HG02943 (cell line): ENCODE results near the gene ALDH5A1.

Experiments
- ATAC-seq: cut with Tn5 transposase; IDR thresholded peaks from one replicate; pipeline ENCODE4 v1.9.1; 2021; ENCODE audit warnings: mild to moderate bottlenecking, low read depth, moderate library complexity; ENCODE audit not compliant: unreplicated experiment

ALDH5A1 gene

DNA sequence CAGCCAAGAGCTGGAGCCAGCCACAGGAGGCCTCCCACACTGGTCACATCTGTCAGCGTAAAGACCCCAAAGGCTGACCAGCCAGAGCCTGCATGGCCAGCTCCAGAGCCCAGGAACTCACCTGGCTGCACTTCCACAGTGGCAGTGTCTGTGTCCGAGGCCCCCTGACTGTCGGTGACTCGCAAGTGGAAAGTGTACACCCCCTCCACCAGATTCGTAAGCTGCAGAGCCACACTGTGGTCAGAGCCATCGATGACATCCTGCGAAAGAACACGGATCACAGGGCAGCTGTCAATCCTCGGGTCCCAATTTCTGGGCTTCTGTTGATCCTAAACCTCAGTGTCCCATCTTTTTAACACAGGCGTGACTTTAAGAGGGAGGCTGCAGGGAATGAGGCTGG, 69.3 kb downstream of the ALDH5A1 start:
- no peak for ATAC-seq

DNA sequence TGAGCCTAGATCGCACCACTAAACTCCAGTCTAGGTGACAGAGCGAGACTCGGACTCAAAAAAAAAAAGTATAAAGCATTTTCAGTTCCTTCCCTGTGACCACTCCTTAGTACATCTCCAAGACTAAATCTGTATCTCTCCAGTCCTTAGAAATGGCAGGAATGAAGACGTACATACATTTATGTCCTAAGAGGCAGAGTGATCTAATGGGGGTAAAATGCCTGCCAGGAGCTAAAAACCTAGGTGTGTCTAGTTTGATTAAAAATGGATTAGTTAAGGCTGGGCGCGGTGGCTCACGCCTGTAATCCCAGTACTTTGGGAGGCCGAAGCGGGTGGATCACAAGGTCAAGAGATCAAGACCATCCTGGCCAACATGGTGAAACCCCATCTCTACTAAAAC, 70.4 kb downstream of the ALDH5A1 start:
- ATAC-seq: no peak

DNA sequence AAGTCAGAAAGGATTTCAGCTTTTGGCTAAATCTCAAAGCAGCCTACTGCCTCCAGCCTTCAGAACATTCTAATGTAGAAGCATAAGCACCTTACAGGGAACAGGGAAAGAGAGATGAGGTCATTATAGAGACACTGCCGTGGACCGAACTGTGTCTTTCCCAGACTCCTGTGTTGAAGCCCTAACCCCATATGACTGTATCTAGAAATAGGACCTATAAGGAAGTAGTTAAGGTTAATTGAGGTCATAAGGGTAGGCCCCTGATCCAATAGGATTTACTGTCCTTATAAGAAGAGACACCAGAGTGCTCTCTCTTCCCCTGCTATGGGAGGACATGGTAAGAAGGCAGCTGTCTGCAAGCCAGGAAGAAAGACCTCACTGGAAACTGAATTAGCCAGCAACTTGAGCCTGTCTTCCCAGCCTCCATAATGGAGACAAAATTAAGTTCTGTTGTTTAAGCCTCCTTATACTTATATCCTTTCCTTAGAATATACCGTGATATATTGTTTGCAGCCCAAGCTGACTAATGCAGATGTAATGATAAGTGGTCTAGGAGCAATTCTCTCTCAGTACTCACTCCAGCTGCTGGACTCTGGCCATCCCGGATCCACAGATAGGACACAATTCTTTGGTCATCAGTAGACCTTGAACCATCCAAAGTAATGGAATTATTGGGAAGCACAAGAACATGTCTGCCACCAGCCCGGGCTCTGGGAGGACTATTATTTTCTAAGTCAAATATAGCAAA, 71.4 kb downstream of the ALDH5A1 start:
- no peak for ATAC-seq

DNA sequence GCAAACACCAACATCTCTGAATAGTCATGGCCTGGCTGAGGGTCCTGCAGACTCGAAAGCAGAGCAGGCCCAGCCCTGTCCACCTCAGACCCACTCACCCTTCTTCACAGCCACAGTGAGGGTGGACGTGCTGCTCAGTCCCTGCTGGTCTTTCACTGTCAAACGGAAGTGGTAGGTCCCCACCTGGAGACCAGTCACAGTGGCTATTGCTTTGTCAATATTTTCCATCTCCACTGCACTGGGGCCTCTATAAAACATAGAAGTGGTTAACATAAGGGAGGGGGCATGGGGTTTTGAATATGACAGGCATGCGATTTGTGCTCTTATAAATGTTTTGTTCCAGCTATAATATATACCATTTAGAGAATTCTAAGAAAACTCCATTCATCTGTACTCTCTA, 73.9 kb downstream of the ALDH5A1 start:
- ATAC-seq: no peak

DNA sequence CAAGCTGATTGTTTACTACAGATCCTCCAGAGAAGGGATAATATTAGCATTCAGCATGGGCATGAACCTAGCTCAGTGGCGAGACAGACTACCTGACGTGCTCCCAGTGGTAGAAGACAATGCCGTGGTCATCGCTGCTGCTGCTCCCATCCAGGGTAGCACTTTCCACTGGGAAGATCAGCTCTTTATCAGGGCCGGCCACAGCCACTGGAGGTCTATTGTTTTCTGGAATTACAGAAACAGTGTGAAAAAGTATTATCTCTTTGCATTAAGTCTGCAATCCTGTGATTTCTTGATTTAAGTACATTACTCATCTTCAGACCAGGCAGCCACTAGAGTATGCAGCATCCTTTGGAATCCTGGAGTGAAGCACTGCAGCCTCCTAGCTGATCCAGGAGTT, 75.0 kb downstream of the ALDH5A1 start:
- no peak for ATAC-seq

DNA sequence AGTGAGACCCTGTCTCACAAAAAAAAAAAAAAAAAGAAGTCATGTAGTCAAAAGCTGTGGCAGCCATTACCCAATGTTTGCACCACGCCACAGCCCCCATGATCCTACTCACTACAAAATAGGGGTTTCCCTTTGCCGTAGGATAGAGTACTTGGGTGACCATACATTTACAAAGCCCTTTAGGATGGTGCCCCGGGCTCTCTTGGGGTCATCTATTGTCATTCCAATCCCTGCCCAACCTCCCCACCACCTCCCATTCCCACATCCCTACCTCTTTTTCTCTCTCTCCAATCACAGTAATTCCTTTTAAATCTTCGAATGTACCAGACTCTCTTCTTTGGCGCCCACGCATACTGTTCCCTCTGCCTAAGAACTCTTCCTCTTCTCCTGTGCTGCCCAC, 76.6 kb downstream of the ALDH5A1 start:
- ATAC-seq: no peak

DNA sequence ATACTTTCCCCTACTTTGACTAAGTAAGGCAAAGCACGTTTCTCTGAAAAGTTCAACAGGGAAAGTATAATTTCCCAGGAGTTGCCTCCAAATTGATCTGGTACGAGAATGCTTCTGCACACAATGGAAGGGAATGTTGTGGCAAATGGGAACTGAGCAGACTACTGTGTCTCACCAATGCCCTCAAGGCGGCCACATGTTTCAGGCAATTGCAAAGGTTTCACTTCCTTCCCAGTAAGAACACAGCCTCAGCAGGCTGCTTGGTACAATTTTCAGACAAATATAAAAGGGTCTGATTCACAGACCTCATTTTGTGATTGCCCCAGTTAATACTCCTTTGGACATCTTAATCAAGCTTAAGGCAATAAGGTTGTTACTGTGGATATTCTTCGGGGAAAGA, 80.0 kb downstream of the ALDH5A1 start:
- peak; percentile 83 for ATAC-seq

DNA sequence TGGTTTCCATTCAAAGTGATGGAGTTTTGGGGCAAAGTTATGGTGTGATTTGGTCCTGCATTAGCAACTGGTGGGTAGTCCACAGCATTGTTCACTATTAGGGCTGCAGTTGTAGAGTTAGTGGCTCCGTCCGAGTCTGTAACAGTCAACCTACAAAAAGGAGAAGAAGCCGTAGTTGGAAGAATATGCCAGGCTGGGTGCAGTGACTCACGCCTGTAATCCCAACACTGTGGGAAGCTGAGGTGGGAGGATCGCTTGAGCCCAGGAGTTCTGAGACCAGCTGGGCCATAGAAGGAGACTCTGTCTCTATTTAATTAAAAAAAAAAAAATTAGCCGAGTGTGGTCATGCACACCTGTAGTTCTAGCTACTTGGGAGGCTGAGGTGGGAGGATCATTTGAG, 81.7 kb downstream of the ALDH5A1 start:
- ATAC-seq: no peak

DNA sequence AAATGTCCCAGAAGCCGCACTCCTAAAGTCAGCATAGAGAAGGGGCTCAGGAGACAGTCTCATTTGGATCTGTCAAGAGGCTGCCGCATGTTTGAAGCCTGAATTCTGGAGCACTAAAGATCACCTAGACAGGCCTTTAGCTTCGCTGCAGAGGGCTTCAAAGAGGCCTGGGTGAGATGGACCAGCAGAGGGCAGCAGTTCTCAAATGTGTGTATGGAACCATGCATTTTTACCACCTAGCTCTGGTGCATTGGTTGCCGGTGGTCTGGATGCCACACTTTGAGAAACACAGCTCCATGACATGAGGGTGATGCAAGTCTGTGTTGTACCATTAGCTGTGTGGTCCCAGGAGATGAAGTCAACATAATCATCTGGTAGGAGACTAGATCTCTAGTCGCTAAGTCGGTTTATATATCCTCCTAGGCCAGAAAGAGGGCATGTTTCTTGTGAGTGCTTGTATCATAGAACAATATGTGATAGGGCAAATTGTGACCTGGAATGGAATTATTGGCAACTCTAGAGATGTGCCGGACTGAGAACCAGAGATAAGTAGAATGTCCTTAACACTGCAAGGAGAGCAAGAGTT, 86.4 kb downstream of the ALDH5A1 start:
- peak; percentile 76 for ATAC-seq

DNA sequence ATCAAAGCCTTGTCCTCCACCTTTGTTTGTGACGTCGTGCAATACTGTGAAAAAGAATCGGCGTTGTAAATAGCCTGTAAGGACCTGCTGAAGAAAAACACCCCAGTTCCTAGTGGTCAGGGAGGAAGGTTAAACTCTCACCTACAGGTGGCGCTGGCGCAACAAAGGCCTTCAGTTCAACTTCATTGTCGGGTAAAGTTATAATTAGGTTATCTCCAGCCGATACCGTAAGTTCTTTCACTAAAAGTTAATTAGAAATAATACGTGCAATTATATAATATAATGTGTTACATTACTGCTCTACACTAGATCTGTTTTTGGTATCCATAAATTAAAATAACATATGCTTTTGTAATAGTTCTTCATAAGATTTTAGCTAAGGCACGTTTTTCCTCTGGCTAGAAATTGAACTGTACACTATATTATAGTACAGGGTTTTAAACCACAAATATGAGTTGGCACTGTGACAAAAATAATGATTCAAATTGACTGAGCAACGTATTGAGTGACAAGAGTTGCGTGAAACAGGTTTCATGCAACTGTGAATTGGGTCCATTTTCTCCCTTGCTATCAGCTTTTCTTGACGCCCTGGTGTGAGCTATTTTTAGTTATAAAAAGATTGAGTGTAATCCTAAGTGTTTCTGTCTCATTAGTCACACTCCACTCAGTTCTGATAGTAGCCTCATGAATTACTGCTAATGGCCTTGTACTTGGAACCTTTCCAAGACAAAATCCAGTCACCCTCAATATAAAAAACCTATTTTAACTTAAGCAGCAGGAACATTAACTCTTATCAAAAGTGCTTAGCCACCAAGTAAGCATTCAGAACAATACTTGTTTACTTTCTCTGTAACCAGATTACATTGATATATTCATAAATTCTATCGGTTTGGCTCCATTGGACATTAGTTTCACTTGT, 89.0 kb downstream of the ALDH5A1 start:
- ATAC-seq: no peak

DNA sequence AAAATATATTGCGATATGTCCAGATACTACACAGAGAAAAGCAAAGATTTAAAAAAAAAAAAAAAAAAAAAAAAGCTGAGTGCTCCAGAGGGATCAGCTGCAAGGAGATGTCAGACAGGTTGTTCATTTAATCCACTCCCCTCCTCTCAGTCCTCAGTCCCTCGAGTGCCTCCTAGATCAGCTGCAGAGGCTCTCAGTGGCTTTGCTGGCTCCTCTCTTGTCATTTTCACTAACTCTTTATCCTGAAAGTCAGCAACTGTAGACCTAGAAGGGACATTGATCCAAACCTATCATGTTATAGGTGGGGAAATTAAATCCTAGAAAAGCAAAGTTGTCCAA, 89.6 kb downstream of the ALDH5A1 start:
- ATAC-seq: no peak
